ENCODE measurements around the gene LRRC74B. TPM values are rescaled to one million over a fixed set of nuclear protein-coding genes. Genes with fewer than 3 reads are reported as not detected.

The LRRC74B gene
- total and polyA plus RNA-seq, 2 of the 4 experiments (the other 2 are of a cell fraction): not detected

- Histone ChIP-seq H2AK9ac (replicated peaks; ENCODE audit: low read depth, low read length, poor library complexity) (no peak overlapping the region), H4K8ac (ENCODE audit: low read depth in 2 of 2, low read length in 2 of 2) (no peak overlapping the region), H3K4me3 (ENCODE audit: insufficient read depth, low read depth, low read length) (no peak overlapping the region), H3K9me1 (ENCODE audit: insufficient read depth, low read length) (peaks cover 4% of the 10 kb centered on the region; the same call in 1 of the 2 replicates), H3K4ac (ENCODE audit: low read depth, low read length) (no peak overlapping the region), H3K27me3 (ENCODE audit: control insufficient read depth, insufficient read depth, low read length) (peaks cover 3% of the 10 kb centered on the region; the same call in 1 of the 2 replicates), H2AFZ (replicated peaks; ENCODE audit: low read length, poor library complexity) (no peak overlapping the region), H3K27ac (ENCODE audit: insufficient read depth, low read length) (no peak overlapping the region), H3K23ac (ENCODE audit: low read depth, low read length) (no peak overlapping the region), H2BK5ac (ENCODE audit: low read depth, low read length, poor library complexity, severe bottlenecking) (no peak overlapping the region), H2BK20ac (ENCODE audit: low read depth, low read length) (no peak overlapping the region), H3K9ac (ENCODE audit: low read depth, low read length) (no peak overlapping the region), H3K18ac (ENCODE audit: low read depth, low read length) (no peak overlapping the region), H4K20me1 (ENCODE audit: insufficient read depth, low read length) (no peaks in the 10 kb centered on the region), H4K91ac (ENCODE audit: insufficient read depth, low read depth, low read length) (no peak overlapping the region), H3K4me1 (ENCODE audit: control insufficient read depth, insufficient read depth, low read length) (peaks cover 10% of the 10 kb centered on the region), H3K14ac (replicated peaks; ENCODE audit: low read depth, low read length) (no peak overlapping the region), H3K4me2 (ENCODE audit: low read depth, low read length) (no peak overlapping the region), H3K9me3 (ENCODE audit: control insufficient read depth, insufficient read depth, low read length) (0 out of 2 replicates have a peak, but pooled peaks cover 2% of the 10 kb centered on the region), H3K56ac (ENCODE audit: extremely low read depth, insufficient read depth, low read length) (no peak overlapping the region), H4K5ac (ENCODE audit: low read depth, low read length) (no peak overlapping the region), H2AK5ac (ENCODE audit: low read depth, low read length) (no peak overlapping the region), H3K79me1 (ENCODE audit: low read depth in 1 of 2, low read length in 2 of 2) (no peaks in the 10 kb centered on the region), H3K36me3 (ENCODE audit: control insufficient read depth, insufficient read depth, low read length) (no peaks in the 10 kb centered on the region), H2BK15ac (ENCODE audit: low read depth, low read length) (no peak overlapping the region), H2BK120ac (ENCODE audit: low read depth, low read length) (no peak overlapping the region)
- intact Hi-C loops (cut with micrococcal nuclease) (no loop called here), in situ Hi-C loops (cut with MboI; ENCODE audit: low sequenced_read_pairs) (no loop called here), dilution Hi-C loops (cut with HindIII; ENCODE audit: low sequenced_read_pairs, unreplicated experiment) (no loop called here)
- BruUV-seq (replicated peaks): no TSS peak
- DNase-seq: no peak
- TF ChIP-seq SMC3 (IDR thresholded peaks at IDR 0.05; ENCODE audit: low read depth, low read length) (no peak), CHD1 (IDR thresholded peaks at IDR 0.05; ENCODE audit: low read depth, low read length) (no peak), RCOR1 (IDR thresholded peaks at IDR 0.05; ENCODE audit: insufficient replicate concordance, low read length) (no peak), ELK1 (IDR thresholded peaks at IDR 0.05; ENCODE audit: borderline replicate concordance, low read depth, low read length) (no peak), MXI1 (IDR thresholded peaks at IDR 0.05; ENCODE audit: borderline replicate concordance, low read depth, low read length) (no peak), CEBPB (IDR thresholded peaks at IDR 0.05; ENCODE audit: low read depth, low read length) (no peak), FOS (IDR thresholded peaks at IDR 0.05; ENCODE audit: low read depth, low read length) (no peak), RAD21 (IDR thresholded peaks at IDR 0.05; ENCODE audit: low read length) (no peak), MAZ (IDR thresholded peaks at IDR 0.05; ENCODE audit: borderline replicate concordance, low read depth, low read length) (no peak), NFE2L2 (IDR thresholded peaks at IDR 0.05; ENCODE audit: low read depth, low read length) (no peak), RFX5 (IDR thresholded peaks at IDR 0.05; ENCODE audit: low read depth, low read length) (no peak), MAFK (IDR thresholded peaks at IDR 0.05; ENCODE audit: low read depth, low read length) (no peak), BHLHE40 (IDR thresholded peaks at IDR 0.05; ENCODE audit: low read depth, low read length) (no peak)
- TF ChIP-seq, protein P1, sequence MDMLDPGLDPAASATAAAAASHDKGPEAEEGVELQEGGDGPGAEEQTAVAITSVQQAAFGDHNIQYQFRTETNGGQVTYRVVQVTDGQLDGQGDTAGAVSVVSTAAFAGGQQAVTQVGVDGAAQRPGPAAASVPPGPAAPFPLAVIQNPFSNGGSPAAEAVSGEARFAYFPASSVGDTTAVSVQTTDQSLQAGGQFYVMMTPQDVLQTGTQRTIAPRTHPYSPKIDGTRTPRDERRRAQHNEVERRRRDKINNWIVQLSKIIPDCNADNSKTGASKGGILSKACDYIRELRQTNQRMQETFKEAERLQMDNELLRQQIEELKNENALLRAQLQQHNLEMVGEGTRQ (IDR thresholded peaks at IDR 0.05; ENCODE audit: low read depth, low read length): no peak
- TF ChIP-seq, protein P2, sequence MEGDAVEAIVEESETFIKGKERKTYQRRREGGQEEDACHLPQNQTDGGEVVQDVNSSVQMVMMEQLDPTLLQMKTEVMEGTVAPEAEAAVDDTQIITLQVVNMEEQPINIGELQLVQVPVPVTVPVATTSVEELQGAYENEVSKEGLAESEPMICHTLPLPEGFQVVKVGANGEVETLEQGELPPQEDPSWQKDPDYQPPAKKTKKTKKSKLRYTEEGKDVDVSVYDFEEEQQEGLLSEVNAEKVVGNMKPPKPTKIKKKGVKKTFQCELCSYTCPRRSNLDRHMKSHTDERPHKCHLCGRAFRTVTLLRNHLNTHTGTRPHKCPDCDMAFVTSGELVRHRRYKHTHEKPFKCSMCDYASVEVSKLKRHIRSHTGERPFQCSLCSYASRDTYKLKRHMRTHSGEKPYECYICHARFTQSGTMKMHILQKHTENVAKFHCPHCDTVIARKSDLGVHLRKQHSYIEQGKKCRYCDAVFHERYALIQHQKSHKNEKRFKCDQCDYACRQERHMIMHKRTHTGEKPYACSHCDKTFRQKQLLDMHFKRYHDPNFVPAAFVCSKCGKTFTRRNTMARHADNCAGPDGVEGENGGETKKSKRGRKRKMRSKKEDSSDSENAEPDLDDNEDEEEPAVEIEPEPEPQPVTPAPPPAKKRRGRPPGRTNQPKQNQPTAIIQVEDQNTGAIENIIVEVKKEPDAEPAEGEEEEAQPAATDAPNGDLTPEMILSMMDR (conservative IDR thresholded peaks at IDR 0.05; ENCODE audit: low read depth, low read length): no peak
- ChIA-PET POLR2A (ENCODE audit: unreplicated experiment) (no interaction called here), CTCF (no interaction called here)
- ATAC-seq (ENCODE audit: low read depth): no peak
- 59% methylated on average over 2 of the region's 10 CpGs; no CpG with 5 or more reads in 1 of the 2 experiments for WGBS, 2 experiments (ENCODE audit: extremely low coverage in 2 of 2, insufficient read length in 1 of 2)
Measured at GRCh38 chr22:21103633-21104032, 57.9 kb downstream of the LRRC74B start.

Measured in IMR-90 (cell line).